ENCODE results near the gene RYR3. TPM values are rescaled to one million over a fixed set of nuclear protein-coding genes. Genes with fewer than 3 reads are reported as not detected.

RYR3 gene
- total RNA-seq, 2 donors from 2014 or later = not detected

- Mint-ChIP-seq H3K9me3 (no peaks in the 10 kb centered on the region), H3K27ac (no peak overlapping the region), H3K36me3 (no peaks in the 10 kb centered on the region)
- DNase-seq (ENCODE audit: low spot score in 2 of 2) (no peak), ATAC-seq (no peak)
These were observed 50.1 kb downstream of the RYR3 start for GRCh38 chr15:33360886-33361285.

- no peaks in the 10 kb centered on the region for H3K9me3 Mint-ChIP-seq
- ATAC-seq = no peak
- no peak for DNase-seq (ENCODE audit: low spot score in 2 of 2)
- no peak overlapping the region for H3K27ac Mint-ChIP-seq
- H3K36me3 Mint-ChIP-seq = no peaks in the 10 kb centered on the region
These were observed 59.3 kb downstream of the RYR3 start for GRCh38 chr15:33369941-33370622.

- no peaks in the 10 kb centered on the region for H3K36me3 Mint-ChIP-seq
- no peaks in the 10 kb centered on the region for H3K9me3 Mint-ChIP-seq
- ATAC-seq = no peak
- no peak overlapping the region for H3K27ac Mint-ChIP-seq
- no peak for DNase-seq (ENCODE audit: low spot score in 2 of 2)
These were observed 59.9 kb downstream of the RYR3 start for GRCh38 chr15:33370623-33371020.

- Mint-ChIP-seq H3K27ac (no peak overlapping the region), H3K36me3 (no peaks in the 10 kb centered on the region), H3K9me3 (no peaks in the 10 kb centered on the region)
- no peak for ATAC-seq
- no peak for DNase-seq (ENCODE audit: low spot score in 2 of 2)
These were observed 60.4 kb downstream of the RYR3 start for GRCh38 chr15:33371159-33371558.

- no peak for ATAC-seq
- Mint-ChIP-seq H3K36me3 (no peaks in the 10 kb centered on the region), H3K27ac (no peak overlapping the region), H3K9me3 (no peaks in the 10 kb centered on the region)
- DNase-seq (ENCODE audit: low spot score in 2 of 2) = no peak
These were observed 63.6 kb downstream of the RYR3 start for GRCh38 chr15:33374226-33374914.

GRCh38 chr15:33375236-33375635 is 64.5 kb downstream of the RYR3 start:
- H3K36me3 Mint-ChIP-seq = no peaks in the 10 kb centered on the region
- no peak for DNase-seq (ENCODE audit: low spot score in 2 of 2)
- H3K27ac Mint-ChIP-seq = no peak overlapping the region
- no peak for ATAC-seq
- H3K9me3 Mint-ChIP-seq = no peaks in the 10 kb centered on the region

- Mint-ChIP-seq H3K9me3 (no peaks in the 10 kb centered on the region), H3K36me3 (no peaks in the 10 kb centered on the region), H3K27ac (no peak overlapping the region)
- no peak for ATAC-seq
- DNase-seq (ENCODE audit: low spot score in 2 of 2) = no peak
These were observed 66.4 kb downstream of the RYR3 start for GRCh38 chr15:33377204-33377603.

GRCh38 chr15:33378866-33379480 is 68.2 kb downstream of the RYR3 start:
- DNase-seq (ENCODE audit: low spot score in 2 of 2) (no peak), ATAC-seq (no peak)
- no peak overlapping the region for H3K27ac Mint-ChIP-seq
- H3K36me3 Mint-ChIP-seq = no peaks in the 10 kb centered on the region
- H3K9me3 Mint-ChIP-seq = no peaks in the 10 kb centered on the region

GRCh38 chr15:33380406-33380805 is 69.6 kb downstream of the RYR3 start:
- H3K36me3 Mint-ChIP-seq = no peaks in the 10 kb centered on the region
- DNase-seq (ENCODE audit: low spot score in 2 of 2) = no peak

GRCh38 chr15:33382491-33382890 is 71.7 kb downstream of the RYR3 start:
- ATAC-seq (no peak), DNase-seq (ENCODE audit: low spot score in 2 of 2) (no peak)
- H3K36me3 Mint-ChIP-seq = no peaks in the 10 kb centered on the region
- no peaks in the 10 kb centered on the region for H3K9me3 Mint-ChIP-seq
- no peak overlapping the region for H3K27ac Mint-ChIP-seq

More at GRCh38 chr15:33380406-33380805, 69.6 kb downstream of the RYR3 start:
- Mint-ChIP-seq H3K9me3 (no peaks in the 10 kb centered on the region), H3K27ac (no peak overlapping the region)
- no peak for ATAC-seq

GRCh38 chr15:33384307-33384706 is 73.5 kb downstream of the RYR3 start:
- DNase-seq (ENCODE audit: low spot score in 2 of 2) (no peak), ATAC-seq (no peak)
- Mint-ChIP-seq H3K27ac (no peak overlapping the region), H3K9me3 (no peaks in the 10 kb centered on the region), H3K36me3 (no peaks in the 10 kb centered on the region)

- Mint-ChIP-seq H3K36me3 (no peaks in the 10 kb centered on the region), H3K9me3 (no peaks in the 10 kb centered on the region), H3K27ac (no peak overlapping the region)
- no peak for DNase-seq (ENCODE audit: low spot score in 2 of 2)
- no peak for ATAC-seq
These were observed 81.7 kb downstream of the RYR3 start for GRCh38 chr15:33392453-33392852.

GRCh38 chr15:33393546-33393945 is 82.8 kb downstream of the RYR3 start:
- H3K27ac Mint-ChIP-seq = no peak overlapping the region
- ATAC-seq = no peak
- no peaks in the 10 kb centered on the region for H3K9me3 Mint-ChIP-seq
- no peaks in the 10 kb centered on the region for H3K36me3 Mint-ChIP-seq
- no peak for DNase-seq (ENCODE audit: low spot score in 2 of 2)

GRCh38 chr15:33395321-33395720 is 84.6 kb downstream of the RYR3 start:
- no peak for ATAC-seq
- Mint-ChIP-seq H3K27ac (no peak overlapping the region), H3K36me3 (no peaks in the 10 kb centered on the region)

GRCh38 chr15:33395846-33396245 is 85.1 kb downstream of the RYR3 start:
- Mint-ChIP-seq H3K27ac (no peak overlapping the region), H3K36me3 (no peaks in the 10 kb centered on the region), H3K9me3 (no peaks in the 10 kb centered on the region)
- ATAC-seq (no peak), DNase-seq (ENCODE audit: low spot score in 2 of 2) (no peak)

More at GRCh38 chr15:33395321-33395720, 84.6 kb downstream of the RYR3 start:
- no peaks in the 10 kb centered on the region for H3K9me3 Mint-ChIP-seq
- DNase-seq (ENCODE audit: low spot score in 2 of 2) = no peak

- no peak overlapping the region for H3K27ac Mint-ChIP-seq
- H3K9me3 Mint-ChIP-seq = no peaks in the 10 kb centered on the region
- ATAC-seq (no peak), DNase-seq (ENCODE audit: low spot score in 2 of 2) (no peak)
- H3K36me3 Mint-ChIP-seq = no peaks in the 10 kb centered on the region
These were observed 85.7 kb downstream of the RYR3 start for GRCh38 chr15:33396475-33396874.

- Mint-ChIP-seq H3K36me3 (no peaks in the 10 kb centered on the region), H3K9me3 (no peaks in the 10 kb centered on the region), H3K27ac (no peak overlapping the region)
- no peak for ATAC-seq
- no peak for DNase-seq (ENCODE audit: low spot score in 2 of 2)
These were observed 87.8 kb downstream of the RYR3 start for GRCh38 chr15:33398555-33398954.

- ATAC-seq (no peak), DNase-seq (ENCODE audit: low spot score in 2 of 2) (no peak)
- no peak overlapping the region for H3K27ac Mint-ChIP-seq
- H3K36me3 Mint-ChIP-seq = no peaks in the 10 kb centered on the region
- H3K9me3 Mint-ChIP-seq = no peaks in the 10 kb centered on the region
These were observed 90.2 kb downstream of the RYR3 start for GRCh38 chr15:33400941-33401340.
